ENCODE measurements around the gene EFNA5.

Gene EFNA5

GRCh38 chr5:107532169-107532878 lies 138.4 kb downstream of the EFNA5 start:
- H3K36me3 ChIP-seq (ENCODE audit: control insufficient read depth, insufficient read depth, low read length) = no peaks in the 10 kb centered on the region
- DNase-seq (ENCODE audit: extremely low read depth, insufficient read length) = no peak
- no peak for TF ChIP-seq CTCF (IDR thresholded peaks at IDR 0.05; ENCODE audit: insufficient read depth, low read length, poor library complexity, severe bottlenecking)
- no peaks in the 10 kb centered on the region for H3K27me3 ChIP-seq (replicated peaks; ENCODE audit: control insufficient read depth, insufficient read depth, low read length)
- no peak overlapping the region for H3K4me3 ChIP-seq (replicated peaks; ENCODE audit: low read depth, low read length)

GRCh38 chr5:107531308-107531707 lies 139.4 kb downstream of the EFNA5 start:
- H3K4me3 ChIP-seq (replicated peaks; ENCODE audit: low read depth, low read length) = no peak overlapping the region
- TF ChIP-seq CTCF (IDR thresholded peaks at IDR 0.05; ENCODE audit: insufficient read depth, low read length, poor library complexity, severe bottlenecking) = no peak
- no peak for DNase-seq (ENCODE audit: extremely low read depth, insufficient read length)
- H3K27me3 ChIP-seq (replicated peaks; ENCODE audit: control insufficient read depth, insufficient read depth, low read length) = no peaks in the 10 kb centered on the region
- H3K36me3 ChIP-seq (ENCODE audit: control insufficient read depth, insufficient read depth, low read length) = no peaks in the 10 kb centered on the region

- DNase-seq (ENCODE audit: extremely low read depth, insufficient read length) = no peak
- TF ChIP-seq CTCF (IDR thresholded peaks at IDR 0.05; ENCODE audit: insufficient read depth, low read length, poor library complexity, severe bottlenecking) = no peak
Observed at GRCh38 chr5:107529618-107530017, 141.1 kb downstream of the EFNA5 start.

DNA sequence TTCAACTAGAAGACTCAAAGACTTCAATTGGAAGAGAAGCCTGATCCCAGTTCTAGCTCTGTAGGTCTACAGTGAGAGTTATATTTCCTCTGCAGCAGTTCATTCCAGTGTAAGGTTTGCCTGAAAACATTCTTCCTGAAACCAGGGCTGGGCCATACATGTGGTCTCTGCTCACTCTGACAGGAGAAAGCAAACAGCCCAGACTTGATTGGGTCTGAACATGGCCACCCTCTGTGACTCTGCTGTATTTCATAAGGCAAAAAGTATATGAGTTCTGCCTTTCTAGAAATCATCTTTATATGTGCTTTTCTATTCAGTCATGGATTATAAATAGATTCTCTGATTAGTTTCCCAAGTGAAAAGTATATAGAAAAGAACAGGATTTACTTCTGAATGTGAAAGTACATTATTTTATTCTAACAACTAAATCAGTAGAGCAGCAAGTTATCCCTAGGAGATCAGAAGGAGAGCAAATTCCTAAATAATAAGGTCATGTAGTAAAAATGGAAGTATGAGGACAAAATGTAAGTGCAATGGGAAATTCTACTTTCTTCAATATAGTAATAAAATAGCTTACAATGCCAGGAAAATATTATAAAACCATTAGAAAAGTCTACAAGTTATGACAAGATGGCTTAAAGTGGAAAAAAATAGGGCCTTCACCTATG lies 144.3 kb downstream of the EFNA5 start:
- no peaks in the 10 kb centered on the region for H3K36me3 ChIP-seq (ENCODE audit: control insufficient read depth, insufficient read depth, low read length)
- H3K4me3 ChIP-seq (replicated peaks; ENCODE audit: low read depth, low read length) = no peak overlapping the region
- H3K27me3 ChIP-seq (replicated peaks; ENCODE audit: control insufficient read depth, insufficient read depth, low read length) = no peaks in the 10 kb centered on the region
- no peak for TF ChIP-seq CTCF (IDR thresholded peaks at IDR 0.05; ENCODE audit: insufficient read depth, low read length, poor library complexity, severe bottlenecking)
- DNase-seq (ENCODE audit: extremely low read depth, insufficient read length) = no peak

More at GRCh38 chr5:107529618-107530017, 141.1 kb downstream of the EFNA5 start:
- Histone ChIP-seq H3K27me3 (replicated peaks; ENCODE audit: control insufficient read depth, insufficient read depth, low read length) (no peaks in the 10 kb centered on the region), H3K4me3 (replicated peaks; ENCODE audit: low read depth, low read length) (no peak overlapping the region), H3K36me3 (ENCODE audit: control insufficient read depth, insufficient read depth, low read length) (no peaks in the 10 kb centered on the region)

- no peak for TF ChIP-seq CTCF (IDR thresholded peaks at IDR 0.05; ENCODE audit: insufficient read depth, low read length, poor library complexity, severe bottlenecking)
- no peak for DNase-seq (ENCODE audit: extremely low read depth, insufficient read length)
- Histone ChIP-seq H3K36me3 (ENCODE audit: control insufficient read depth, insufficient read depth, low read length) (no peaks in the 10 kb centered on the region), H3K4me3 (replicated peaks; ENCODE audit: low read depth, low read length) (no peak overlapping the region), H3K27me3 (replicated peaks; ENCODE audit: control insufficient read depth, insufficient read depth, low read length) (no peaks in the 10 kb centered on the region)
Observed at GRCh38 chr5:107524111-107524510, 146.6 kb downstream of the EFNA5 start.

Data from GM06990 (cell line).